Measurements from ENCODE around the gene SOX8.

SOX8 gene

GRCh38 chr16:1010251-1010650, 28.7 kb downstream of the SOX8 start:
- no peak for DNase-seq

GRCh38 chr16:1010815-1011214, 29.2 kb downstream of the SOX8 start:
- no peak for DNase-seq

- no peak for DNase-seq
Observed at GRCh38 chr16:1011316-1012082, 29.9 kb downstream of the SOX8 start.

- DNase-seq = no peak
Observed at GRCh38 chr16:1012135-1012534, 30.6 kb downstream of the SOX8 start.

- no peak for DNase-seq
Observed at GRCh38 chr16:1012722-1013592, 31.4 kb downstream of the SOX8 start.

GRCh38 chr16:1013593-1013900, 32.0 kb downstream of the SOX8 start:
- DNase-seq = no peak

GRCh38 chr16:1014221-1014620, 32.7 kb downstream of the SOX8 start:
- DNase-seq = no peak

GRCh38 chr16:1014771-1015495, 33.4 kb downstream of the SOX8 start:
- no peak for DNase-seq

GRCh38 chr16:1018447-1019198, 37.1 kb downstream of the SOX8 start:
- no peak for DNase-seq

- no peak for DNase-seq
Observed at GRCh38 chr16:1019231-1020090, 37.9 kb downstream of the SOX8 start.

GRCh38 chr16:1020091-1020399, 38.5 kb downstream of the SOX8 start:
- no peak for DNase-seq

- DNase-seq = no peak
Observed at GRCh38 chr16:1020591-1020990, 39.0 kb downstream of the SOX8 start.

- no peak for DNase-seq
Observed at GRCh38 chr16:1021553-1022160, 40.1 kb downstream of the SOX8 start.

- no peak for DNase-seq
Observed at GRCh38 chr16:1022466-1022865, 40.9 kb downstream of the SOX8 start.

- no peak for DNase-seq
Observed at GRCh38 chr16:1024138-1024537, 42.6 kb downstream of the SOX8 start.

- peak in 1 of 2 donors; percentile 38 for DNase-seq
Observed at GRCh38 chr16:1025183-1025809, 43.7 kb downstream of the SOX8 start.

GRCh38 chr16:1026057-1026783, 44.6 kb downstream of the SOX8 start:
- DNase-seq = no peak

- DNase-seq = no peak
Observed at GRCh38 chr16:1026784-1027500, 45.4 kb downstream of the SOX8 start.

- no peak for DNase-seq
Observed at GRCh38 chr16:1027501-1027815, 45.9 kb downstream of the SOX8 start.

GRCh38 chr16:1028056-1028455, 46.5 kb downstream of the SOX8 start:
- DNase-seq = no peak

Measured in stimulated activated CD4-positive, alpha-beta T cell treated with anti-CD3 and anti-CD28 coated beads, Interleukin-2, amount 100 ng/mL, for 24 hours (primary cell).